GM19455 (cell line): ENCODE data around the gene ZNF576.
"Not testable (repeated sequence)": the region's sequence is repeated elsewhere in the genome, so short reads cannot be mapped to it uniquely, and the experiment has no call there.

ENCODE experiments used
- ATAC-seq: cut with Tn5 transposase; IDR thresholded peaks from one replicate; pipeline ENCODE4 v1.9.1; 2021; ENCODE audit not compliant: unreplicated experiment

Gene ZNF576

DNA sequence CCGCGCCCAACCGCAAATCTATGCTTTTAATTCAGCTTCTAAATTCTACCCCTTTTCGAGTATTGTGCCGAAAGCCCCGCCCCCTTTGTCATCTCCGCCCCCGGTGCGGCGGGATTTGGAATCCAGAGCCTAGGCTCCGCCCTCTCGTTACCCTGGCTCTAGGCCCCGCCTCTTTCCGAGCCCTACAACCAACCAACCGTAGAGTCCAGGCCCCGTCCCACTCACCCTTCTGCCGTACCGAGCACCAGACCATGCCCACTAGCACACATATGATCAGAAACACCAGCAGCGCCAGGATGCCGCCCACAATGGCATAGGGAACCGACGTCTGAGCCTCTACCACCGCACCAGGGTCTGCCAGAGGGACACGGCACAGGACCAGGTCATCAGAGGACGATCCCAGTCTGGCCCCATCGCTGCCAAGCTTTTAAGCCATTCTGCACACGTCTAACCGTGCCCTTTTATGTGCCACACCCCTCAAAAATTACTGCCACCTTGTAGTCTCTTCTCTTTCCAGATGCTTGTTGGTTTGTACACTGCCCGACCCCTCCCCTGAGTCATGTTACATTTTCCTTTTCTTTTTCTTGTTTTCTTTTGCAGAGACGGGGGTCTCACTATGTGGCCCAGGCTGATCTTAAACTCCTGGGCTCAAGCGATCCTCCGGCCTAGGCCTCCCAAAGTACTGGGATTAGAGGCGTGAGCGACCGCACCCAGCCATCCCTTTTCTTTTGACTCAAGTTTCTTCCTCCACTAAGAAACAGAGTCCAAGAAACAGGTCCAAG, 27.7 kb downstream of the ZNF576 start:
- ATAC-seq: no peak

DNA sequence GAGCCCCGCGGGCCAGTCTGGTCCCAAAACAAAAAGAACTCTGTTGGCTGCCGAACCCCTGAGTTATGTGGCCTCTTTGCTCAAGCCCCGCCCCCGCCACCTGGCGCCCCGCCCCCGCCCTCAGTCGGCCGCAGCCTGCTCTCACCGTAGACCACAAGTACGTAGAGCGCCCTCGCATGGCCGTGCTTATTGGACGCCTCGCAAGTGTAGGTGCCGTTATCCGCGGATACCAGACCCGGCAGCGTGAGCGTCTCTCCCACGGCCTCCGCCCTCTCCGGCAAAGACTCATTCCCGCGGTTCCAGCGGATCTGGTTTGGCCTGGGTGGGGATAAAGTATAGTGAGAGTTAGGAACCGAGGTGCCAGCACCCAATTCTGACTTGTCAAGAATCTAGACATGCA, 28.5 kb downstream of the ZNF576 start:
- ATAC-seq: no peak

DNA sequence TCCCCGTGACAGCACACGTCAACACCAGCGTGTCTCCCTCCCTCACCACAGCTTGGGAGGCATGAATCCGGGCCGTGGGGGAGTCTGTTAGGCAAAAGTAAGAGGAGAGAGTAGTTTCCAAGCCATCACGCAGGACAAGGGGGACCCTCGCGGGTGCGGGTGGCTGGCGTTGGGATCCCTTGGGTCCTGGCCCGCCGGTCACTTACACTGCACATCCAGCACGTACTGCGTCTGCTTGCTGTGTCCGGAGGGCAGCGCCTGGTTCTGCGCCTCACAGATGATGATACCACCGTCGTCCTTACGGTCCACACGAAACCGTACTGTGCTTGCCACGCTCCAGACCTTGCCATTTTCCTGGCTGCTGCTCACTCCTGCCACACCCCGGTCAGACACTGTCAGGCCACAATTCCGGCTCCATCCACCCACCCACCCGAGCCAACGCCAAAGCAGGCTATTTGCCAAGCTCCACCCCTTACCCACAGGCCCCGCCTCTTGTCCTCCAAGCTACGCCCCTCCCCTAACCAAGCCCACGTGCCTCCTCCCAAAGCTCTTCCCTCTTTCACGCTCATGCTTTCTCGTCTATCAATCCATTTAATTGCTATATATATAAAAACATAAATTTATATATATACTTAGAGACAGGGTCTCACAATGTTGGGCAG, 29.7 kb downstream of the ZNF576 start:
- ATAC-seq: no peak

DNA sequence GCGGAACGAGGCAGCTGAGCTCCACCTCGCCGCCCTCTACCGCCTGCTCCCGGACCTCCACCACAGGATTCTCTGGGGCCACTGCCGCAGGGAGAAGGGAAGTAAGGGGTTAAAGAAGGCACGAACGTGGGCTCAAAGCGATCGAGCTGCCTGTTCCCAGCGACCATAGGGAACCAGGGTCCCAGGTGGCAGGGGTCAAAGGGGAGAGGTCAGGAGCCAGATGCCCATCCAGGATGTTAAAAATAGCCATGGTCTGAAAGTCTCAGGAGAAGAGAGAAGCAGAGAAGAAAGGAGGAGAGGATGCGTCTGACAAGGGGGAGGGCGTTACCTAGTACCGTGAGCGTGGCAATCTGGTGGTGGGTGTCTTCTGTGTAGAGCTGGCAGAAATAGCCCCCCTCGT, 30.4 kb downstream of the ZNF576 start:
- ATAC-seq: no peak

DNA sequence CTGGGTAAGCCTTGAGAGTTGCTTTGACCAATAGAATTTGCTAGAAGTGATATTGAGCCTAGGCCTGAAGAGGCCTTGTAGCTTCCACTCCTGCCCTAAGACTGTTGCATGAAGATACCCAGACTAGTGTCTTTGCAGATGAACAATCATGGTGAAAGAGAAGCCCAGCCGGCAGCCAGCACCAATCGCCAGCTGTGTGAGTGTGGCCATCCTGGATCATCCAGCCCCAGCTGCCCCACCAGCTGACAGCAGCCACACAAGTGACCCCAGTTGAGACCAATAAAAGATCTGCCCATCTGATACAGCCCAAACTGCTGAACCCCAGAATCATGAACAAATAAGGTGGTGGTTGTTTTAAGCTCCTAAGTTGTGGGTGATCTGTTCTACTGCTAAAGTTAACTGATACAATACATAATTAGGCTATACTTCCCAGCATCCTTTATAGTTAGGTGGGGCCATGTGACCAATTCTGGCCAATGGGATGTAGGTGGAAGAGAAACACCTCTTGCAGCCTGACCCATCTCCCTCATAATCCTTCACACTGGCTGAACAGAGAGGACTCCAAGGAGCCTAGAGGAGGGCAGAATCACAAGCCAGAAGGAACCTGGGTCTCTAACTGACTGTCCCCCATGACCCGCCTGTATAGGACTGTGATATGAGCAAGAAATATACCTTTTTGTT, 32.4 kb downstream of the ZNF576 start:
- ATAC-seq: no peak

DNA sequence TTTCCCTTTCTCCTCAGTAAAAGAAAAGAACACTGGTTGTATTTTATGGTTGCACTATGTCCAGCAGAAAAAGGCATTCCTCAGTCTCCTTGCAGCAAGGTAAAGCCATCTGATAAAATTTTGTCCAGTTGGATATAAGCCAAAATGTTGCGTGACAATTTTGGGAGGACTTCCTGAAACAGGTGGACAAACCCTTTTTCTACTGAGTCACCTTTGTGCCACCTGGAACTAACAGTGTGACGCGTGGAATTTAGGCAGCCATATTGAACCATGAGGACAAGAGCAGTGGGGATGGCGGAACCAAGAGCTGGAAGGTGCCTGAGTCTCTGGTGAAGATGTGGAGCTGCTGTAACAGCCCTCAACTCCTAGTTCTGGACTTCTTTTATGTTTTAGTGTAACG, 35.1 kb downstream of the ZNF576 start:
- ATAC-seq: no peak

DNA sequence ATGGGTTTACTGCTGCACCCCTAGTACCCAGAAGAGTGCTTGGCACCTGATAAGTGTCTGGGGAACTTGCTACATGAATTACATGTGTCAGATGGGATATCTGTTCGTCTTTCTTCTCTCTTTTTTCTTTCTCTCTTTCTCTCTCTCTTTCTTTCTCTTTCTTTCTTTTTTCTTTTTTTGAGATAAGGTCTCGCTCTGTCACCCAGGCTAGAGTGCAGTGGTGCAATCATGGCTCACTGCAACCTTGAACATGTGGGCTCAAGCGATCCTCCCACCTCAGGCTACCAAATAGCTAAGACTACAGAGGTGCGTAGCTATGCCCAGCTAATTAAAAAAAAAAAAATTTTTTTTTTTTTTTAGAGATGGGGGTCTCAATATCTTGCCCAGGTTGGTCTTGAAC, 37.1 kb downstream of the ZNF576 start:
- ATAC-seq: no peak

DNA sequence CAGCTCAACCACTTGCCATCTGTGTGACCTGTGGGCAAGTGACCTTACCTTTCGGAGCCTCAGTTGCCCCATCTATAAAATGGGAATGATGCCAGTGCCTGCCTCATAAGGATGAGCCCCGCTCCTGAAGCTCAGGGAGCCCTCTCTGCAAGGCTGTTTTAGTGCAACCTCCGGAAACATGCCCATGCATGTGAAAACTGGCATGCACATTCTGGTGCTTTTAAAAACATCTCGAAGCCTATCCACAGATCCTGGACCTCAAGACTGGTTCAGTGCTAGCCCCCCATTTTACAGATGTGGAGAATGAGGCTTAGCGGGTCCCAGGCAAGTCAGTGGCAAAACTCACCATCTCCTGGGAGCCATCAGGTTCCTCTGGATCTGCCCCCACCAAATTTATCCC, 37.7 kb downstream of the ZNF576 start:
- no peak for ATAC-seq

DNA sequence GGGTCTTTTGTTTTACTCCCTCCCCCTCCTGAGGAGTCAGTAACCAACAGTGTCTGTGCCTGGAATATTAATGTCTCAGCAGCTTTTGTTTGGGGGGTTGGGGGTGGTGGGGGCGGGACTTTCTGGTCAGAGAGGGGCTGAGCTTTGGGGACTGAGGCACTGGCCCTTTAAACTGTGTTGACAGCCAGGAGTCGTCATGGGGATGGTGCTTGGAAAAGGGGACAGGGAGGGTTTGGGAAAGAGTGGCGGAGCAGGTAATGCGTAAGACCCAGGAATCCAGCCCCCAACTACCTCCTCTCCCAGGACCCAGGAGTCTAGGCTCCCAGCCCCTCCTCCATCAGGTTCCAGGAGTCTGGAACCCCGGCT, 38.1 kb downstream of the ZNF576 start:
- no peak for ATAC-seq

DNA sequence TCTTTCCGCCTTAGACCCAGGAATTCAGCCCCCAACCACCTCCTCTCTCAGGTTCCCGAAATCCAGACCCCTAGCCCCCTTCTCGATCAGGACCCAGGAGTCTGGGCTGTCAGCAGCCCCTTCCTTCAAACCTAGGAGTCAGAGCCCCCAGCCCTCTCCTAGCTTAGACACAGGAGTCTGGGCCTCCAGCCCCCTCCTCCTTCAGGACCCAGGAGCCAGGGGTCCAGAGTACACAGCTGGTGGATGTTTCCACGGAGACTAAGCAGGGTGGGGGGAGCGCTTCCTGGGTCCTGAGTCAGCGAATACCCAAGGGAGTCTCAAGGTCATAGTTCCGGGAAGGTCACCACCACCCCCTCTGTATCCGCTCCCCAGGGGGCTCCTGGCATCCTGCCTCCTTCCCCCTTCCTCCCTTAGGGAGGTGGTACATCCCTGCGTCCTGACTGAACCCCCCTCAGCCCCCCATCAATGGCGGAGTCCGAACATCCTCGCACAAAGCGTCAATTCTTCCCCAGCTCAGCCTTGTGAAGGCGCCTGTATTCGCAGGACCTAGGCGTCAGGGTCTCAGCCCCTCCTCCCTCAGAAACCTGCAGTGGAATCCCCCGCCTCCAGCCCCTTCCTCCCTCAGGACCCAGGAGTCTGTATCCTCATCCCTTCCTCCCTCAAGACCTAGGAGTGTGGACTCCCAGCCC, 38.6 kb downstream of the ZNF576 start:
- no peak for ATAC-seq

DNA sequence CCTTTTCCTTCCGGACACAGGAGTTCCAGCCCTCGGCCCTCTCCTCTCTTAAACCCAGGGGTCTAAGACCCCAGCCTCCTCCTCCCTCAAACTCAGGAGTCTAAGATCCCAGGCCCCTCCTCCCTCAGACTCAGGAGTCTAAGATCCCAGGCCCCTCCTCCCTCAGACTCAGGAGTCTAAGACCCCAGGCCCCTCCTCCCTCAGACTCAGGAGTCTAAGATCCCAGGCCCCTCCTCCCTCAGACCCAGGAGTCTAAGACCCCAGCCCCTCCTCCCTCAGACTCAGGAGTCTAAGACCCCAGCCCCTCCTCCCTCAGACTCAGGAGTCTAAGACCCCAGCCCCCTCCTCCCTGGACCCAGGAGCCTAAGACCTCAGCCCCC, 39.2 kb downstream of the ZNF576 start:
- not testable (repeated sequence) for ATAC-seq

DNA sequence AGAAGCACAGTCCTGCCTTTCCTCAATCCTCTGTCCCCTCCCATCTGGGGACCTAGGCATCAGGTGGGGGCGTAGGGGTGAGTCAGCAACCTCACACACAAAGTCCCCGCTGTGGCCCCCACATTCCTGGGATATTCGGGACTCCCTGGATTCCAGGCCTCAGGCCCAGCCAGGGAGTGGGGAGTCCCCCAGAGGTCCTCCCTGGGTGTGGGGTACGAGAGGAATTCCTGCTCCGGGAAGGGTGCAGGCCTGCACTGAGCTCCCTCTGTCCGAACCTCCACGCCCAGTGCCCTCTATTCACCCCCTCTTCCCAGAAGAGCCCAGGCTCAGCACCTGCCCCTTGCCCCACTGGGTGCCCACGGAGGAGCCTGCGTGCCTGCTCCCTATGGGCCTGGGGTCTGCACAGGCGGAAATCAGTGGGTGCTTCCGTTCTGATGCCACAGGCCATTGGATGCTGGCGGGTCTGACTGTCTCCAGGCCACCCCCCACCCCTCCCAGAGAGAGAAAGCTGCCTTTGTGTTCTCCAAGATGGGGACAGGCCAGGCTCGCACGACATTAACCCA, 39.8 kb downstream of the ZNF576 start:
- no peak for ATAC-seq

DNA sequence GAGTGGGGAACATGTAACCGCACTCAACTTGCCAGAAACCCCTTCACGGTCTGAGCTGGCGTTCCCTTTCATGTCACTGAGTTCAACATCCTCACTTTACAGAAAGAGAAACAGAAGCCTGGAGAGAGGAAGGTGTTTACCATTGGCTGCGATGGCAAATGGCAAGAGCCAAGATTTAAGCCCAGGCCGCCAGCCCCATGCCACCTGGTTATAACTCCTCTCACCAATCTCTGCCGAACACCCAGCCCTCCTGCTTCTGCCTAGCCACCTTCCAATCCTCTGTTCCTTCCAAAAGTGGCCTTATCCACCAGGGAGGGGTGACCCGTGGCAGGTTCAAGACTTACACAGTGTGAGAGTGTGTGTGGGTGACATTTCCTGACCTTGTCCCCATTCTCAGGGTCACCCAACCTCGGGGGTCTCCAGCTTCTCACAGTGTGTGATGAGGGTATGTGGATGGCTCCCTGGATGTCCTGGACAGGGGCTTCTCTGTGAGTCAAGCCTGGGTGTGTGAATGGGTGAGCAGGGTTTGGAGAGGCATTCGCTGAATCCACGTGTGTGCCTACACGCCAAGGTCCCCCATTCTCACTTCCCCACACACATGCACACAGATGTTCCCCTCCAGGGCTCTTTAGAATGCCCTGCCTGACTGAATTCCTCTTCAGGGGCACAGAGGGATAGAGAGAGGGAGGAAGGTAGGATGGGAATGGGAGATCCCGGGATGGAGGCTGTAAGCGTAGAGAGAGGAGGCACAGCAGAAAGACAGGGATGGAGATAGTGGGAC, 42.0 kb downstream of the ZNF576 start:
- no peak for ATAC-seq

DNA sequence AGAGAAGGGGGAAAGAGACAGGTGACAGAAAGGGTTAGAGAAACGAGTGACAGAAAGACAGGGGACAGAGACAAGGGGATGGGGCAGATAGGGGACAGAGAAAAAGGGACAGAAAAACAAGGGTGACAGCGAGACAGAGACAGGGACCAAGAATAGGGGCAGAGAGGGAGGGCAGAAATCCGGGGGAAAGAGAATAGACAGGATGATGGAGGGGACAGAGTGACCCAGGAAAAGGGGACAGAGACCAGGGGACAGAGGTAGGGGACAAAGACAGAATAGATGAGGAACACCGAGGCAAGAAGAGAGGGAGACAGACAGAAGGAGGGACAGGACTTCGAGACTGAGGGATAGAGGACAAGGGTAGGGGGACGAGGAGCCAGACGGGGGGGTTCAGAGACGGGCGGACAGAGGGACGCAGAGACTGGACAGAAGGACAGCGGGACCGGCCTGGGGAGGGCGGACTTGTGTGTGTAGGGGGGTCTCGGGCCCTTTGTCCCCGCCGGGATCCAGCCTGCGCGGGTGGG, 42.7 kb downstream of the ZNF576 start:
- ATAC-seq: no peak

DNA sequence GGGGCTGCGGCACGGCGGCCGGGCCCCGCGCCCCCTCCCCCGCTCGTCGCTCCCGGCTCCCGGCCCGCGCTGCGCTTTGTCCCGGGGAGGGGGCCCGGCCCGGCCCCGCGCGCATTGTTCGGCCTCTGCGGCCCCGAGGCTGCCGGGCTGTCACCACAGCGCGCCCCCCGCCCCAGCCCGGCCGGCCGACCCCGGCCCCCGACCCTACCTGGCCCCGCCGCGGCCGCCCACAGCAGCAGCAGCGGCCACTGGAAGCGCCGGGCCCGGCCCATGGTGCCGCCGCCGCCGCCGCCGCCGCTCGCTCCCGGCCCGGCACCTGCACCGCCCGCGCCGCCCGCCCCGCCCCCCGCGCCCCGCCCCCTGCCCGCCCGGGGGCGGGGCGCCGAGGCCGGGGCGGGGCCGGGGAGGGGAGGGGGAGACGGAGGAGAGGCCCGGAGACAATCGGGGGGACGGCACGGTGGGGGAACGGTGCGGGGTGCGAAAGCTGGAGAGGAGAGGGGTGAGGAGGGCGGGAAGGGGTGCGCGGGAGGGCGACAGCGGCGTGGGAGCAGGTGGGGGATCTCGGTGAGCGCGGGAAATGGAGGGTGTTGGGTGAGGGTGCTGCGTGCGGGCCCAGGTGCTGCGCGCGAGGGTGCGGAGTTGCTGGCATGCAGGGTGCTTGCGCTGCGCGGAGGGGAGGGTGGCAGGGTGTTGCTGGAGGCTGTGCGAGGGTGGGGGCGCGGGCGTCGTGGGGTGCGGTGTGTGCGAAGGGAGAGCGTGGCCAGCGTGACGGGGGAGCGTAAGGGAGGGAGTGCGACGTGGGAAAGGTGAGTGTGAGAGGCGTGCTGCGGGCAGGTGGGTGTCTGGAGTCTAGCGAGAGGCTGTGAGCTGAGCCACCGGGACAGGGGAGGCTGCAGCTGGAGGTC, 43.4 kb downstream of the ZNF576 start, which contains the start of gene CADM4:
Gene CADM4 (minus strand): TSS at position 332 of the 905 bp plus-strand sequence. CDS start 60 bp downstream, at position 272.
- ATAC-seq: no peak

DNA sequence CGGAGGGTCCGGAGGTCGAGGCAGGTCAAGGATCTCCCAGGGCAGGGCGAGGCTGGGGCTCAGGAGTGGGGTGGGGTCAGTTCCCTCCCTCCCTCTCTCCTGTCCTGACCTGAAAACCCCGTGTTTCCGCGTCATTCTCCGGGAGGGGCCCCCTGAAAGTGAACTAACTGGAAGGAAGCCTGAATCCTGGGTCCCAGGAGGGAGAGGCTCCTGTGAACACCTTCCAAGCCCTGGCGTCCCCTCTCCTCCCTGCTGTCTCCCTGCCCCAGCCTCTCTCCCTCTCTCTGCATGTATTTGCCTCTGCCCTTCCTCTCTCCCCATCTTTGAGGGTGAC, 44.0 kb downstream of the ZNF576 start:
- no peak for ATAC-seq

DNA sequence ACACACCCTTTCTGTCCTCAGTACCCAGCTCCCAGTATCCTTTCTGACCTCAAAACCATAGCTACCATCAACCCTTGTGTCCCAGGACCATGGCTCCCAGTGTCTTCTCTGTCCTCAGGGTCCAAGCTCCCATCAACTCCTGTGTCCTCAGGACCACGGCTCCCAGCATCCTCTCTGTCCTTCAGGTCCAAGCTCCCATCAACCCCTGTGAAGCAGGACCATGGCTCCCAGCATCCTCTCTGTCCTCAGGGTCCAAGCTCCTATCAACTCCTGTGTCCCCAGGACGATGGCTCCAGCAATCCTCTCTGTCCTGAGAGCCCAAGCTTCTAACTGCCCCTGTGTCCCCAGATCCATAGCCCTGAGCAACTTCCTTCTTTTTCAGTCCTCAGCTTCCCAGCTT, 44.9 kb downstream of the ZNF576 start:
- no peak for ATAC-seq

DNA sequence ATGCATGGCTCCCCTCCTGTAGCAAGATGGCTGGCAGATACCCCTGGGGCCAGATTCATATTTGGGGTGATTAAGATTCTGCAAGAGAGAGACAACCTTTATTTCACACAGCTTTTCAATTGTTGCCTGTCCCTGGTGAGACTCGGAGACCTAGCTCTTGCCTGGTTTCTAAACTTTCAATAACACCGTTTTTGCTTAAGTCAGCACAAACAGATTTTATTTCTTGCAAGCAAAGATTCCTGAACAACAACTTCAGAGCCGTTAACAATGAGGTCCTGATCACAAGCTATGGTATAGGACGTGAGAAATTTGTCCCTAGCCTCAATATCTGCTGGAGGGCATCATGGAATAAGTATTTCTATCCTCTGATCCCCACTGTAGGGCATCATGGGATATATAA, 46.1 kb downstream of the ZNF576 start:
- no peak for ATAC-seq

DNA sequence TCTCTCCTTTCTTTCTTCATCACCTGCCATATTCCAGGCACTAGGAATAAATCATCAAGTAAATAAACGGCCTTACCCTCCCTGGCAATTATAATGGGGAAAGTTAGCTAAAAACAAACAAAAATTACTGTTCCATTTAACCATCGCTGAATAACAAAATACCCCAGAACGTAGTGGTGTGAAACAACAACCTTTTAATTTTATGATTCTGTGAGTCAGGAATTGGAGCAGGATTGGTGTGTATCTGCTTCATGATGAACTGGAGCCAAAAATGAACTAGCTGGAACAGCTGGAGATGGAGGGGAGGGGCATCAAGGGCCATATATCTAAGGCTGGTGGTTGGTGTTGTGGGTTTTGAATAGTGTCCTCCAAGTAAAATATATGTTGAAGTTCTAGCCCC, 46.9 kb downstream of the ZNF576 start:
- no peak for ATAC-seq
